Panc1 (cell line): ENCODE results near the gene TMPRSS5. TPM values are rescaled to one million over a fixed set of nuclear protein-coding genes. Genes with fewer than 3 reads are reported as not detected.

ENCODE experiments used
- ATAC-seq: fragments of 200-7000 bp; cut with Tn5 transposase; 2 replicates; pipeline ENCODE4 v1.9.1; 2020; ENCODE audit warnings: mild to moderate bottlenecking, moderate library complexity
- BruUV-seq: library from RNA; stranded (reverse); fragments of 400-500 nt; replicated peaks from 2 replicates; lab custom pipeline; 2021; lab: Mats Ljungman, UMichigan
- CTCF ChIA-PET: fragments of 300-600 bp; sonication (Branson Sonifier 250); formaldehyde crosslinking; loops from one replicate; lab custom pipeline; 2022; ENCODE audit warnings: antibody characterized with exemption; lab: Charles Lee
- POLR2A ChIA-PET: fragments of 300-600 bp; sonication (Branson Sonifier 250); formaldehyde crosslinking; loops from one replicate; lab custom pipeline; 2022; ENCODE audit warnings: antibody characterized with exemption; lab: Charles Lee
- DNase-seq: peaks from one replicate; pipeline ENCODE4 v3.0.0-alpha.2; 2010; ENCODE audit warnings: low read depth, low spot score
- H3K27ac ChIP-seq: 2 replicates; pipeline ENCODE4 v1.5.1; 2011; ENCODE audit warnings: mild to moderate bottlenecking, low read length, inconsistent platforms
- H3K27me3 ChIP-seq: fragments of 200-500 bp; sonication (Bioruptor generic); 2 replicates; pipeline ENCODE4 v1.6.0; 2014; ENCODE audit warnings: low read length, inconsistent platforms; ENCODE audit not compliant: control insufficient read depth, insufficient read depth
- H3K36me3 ChIP-seq: fragments of 200-500 bp; sonication (Bioruptor generic); 2 replicates; pipeline ENCODE4 v1.5.1; 2014; ENCODE audit warnings: inconsistent platforms, mild to moderate bottlenecking, low read length, moderate library complexity; ENCODE audit not compliant: control insufficient read depth, insufficient read depth
- H3K4me1 ChIP-seq: 2 replicates; pipeline ENCODE4 v1.5.1; 2011; ENCODE audit warnings: inconsistent platforms, mild to moderate bottlenecking, low read length, moderate library complexity; ENCODE audit not compliant: control insufficient read depth, insufficient read depth
- H3K4me3 ChIP-seq, 2 experiments: 2 replicates each; pipeline ENCODE4 v1.5.1; 2011 to 2012; ENCODE audit warnings: low read depth in 2 of 2, low read length in 2 of 2, mild to moderate bottlenecking in 2 of 2, inconsistent platforms in 1 of 2, moderate library complexity in 1 of 2
- H3K9me3 ChIP-seq: fragments of 200-500 bp; sonication (Bioruptor generic); 2 replicates; pipeline ENCODE4 v1.5.1; 2014; ENCODE audit warnings: low read depth, mild to moderate bottlenecking, inconsistent platforms, low read length, moderate library complexity; ENCODE audit not compliant: control insufficient read depth, insufficient read depth
- POLR2AphosphoS5 ChIP-seq: IDR thresholded peaks from 2 replicates; pipeline ENCODE4 v1.6.1; 2012; ENCODE audit warnings: mild to moderate bottlenecking, low read depth, low read length, moderate library complexity
- SIN3A ChIP-seq: IDR thresholded peaks from 2 replicates; pipeline ENCODE4 v1.6.1; 2012; ENCODE audit warnings: low read depth, mild to moderate bottlenecking, low read length, moderate library complexity, borderline replicate concordance; ENCODE audit not compliant: insufficient read depth
- TCF7L2 ChIP-seq: IDR thresholded peaks from 2 replicates; pipeline ENCODE4 v1.6.1; 2011; ENCODE audit warnings: mild to moderate bottlenecking, low read depth, low read length, inconsistent platforms
- in situ Hi-C: cut with HindIII; loops from 2 replicates; pipeline ENCODE4 v1.10.0; 2016; ENCODE audit warnings: low sequenced_read_pairs, low pct_unique_long_range_greater_than_20kb
- intact Hi-C: fragments of 100-400 bp; cut with micrococcal nuclease; formaldehyde crosslinking; loops from one replicate; pipeline ENCODE4 v1.10.0; 2022; ENCODE audit not compliant: unreplicated experiment
- total RNA-seq: library from RNA; stranded (reverse); gene quantifications from one replicate; pipeline ENCODE4 v1.2.1, GENCODE V29; 2021; ENCODE audit not compliant: unreplicated experiment
- TF ChIP-seq, protein P1 (sequence below), 2 experiments: IDR thresholded peaks; 2 replicates each; pipeline ENCODE4 v1.6.1; 2011 to 2012; ENCODE audit warnings: low read depth in 2 of 2, control low read depth in 1 of 2, low read length in 1 of 2, mild to moderate bottlenecking in 1 of 2, moderate library complexity in 1 of 2; ENCODE audit not compliant: insufficient read depth in 1 of 2
- TF ChIP-seq, protein P2 (sequence below): fragments of 450-650 bp; IDR thresholded peaks from 2 replicates; pipeline ENCODE4 v1.5.1; 2017; ENCODE audit warnings: mild to moderate bottlenecking

TMPRSS5 gene
- total RNA-seq, 1 experiment from 2014 or later = 0.85 TPM

DNA sequence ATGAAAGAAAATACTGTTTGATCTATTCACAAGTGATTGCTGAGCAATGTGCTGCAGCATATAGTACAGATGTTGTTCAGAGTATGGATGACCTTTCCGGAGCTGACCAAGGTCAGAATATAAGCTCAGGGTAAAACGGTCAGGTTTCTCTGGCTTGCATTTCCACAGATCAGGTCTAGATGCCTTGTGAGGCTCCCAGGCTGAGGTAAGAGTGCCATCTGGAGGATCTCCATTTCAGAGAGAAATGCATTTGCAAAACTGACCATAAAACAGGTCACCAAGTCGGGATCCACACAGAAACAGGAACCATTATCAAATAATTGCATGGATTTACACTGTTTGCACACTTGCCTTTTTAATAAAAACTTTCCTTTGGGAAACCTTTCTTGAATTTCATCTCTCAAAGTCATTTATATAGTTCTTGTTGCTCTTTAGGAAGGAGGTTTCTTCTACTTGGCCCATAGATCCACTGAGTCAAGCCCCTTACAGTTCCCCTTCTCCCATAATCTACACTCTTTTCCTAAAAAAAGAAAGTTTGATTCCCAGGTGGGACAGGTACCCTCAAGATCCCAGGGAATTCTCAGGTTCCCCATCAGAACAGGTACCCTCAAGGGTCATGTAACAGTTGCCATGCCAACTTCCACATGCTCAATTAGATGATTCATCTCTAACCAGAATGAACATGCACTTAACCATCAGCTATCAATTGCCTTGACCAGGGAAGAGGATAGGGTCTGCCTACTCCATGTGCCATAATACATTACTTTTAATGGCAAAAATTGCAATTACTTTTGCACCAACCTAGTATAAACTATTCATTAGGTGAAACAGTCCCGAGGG lies 25.0 kb upstream of the TMPRSS5 start:
- ATAC-seq (peak; percentile 91), DNase-seq (peak; percentile 20)
- ChIA-PET CTCF (interaction anchor here (1.1 kb wide), 1 partner anchor 89 kb away, joined by 4 read pairs; no protein-coding TSS in a partner anchor), POLR2A (interaction anchor here (0.6 kb wide), 1 partner anchor 336 kb away, joined by 3 read pairs; no protein-coding TSS in a partner anchor)
- Histone ChIP-seq H3K4me1 (peaks cover 6% of the 10 kb centered on the region; the same call in 1 of the 2 replicates), H3K9me3 (no peaks in the 10 kb centered on the region), H3K36me3 (peaks cover 13% of the 10 kb centered on the region; the same call in 1 of the 2 replicates), H3K27ac (peak overlapping the region; percentile 65; the same call in 1 of the 2 replicates), H3K27me3 (no peaks in the 10 kb centered on the region), H3K4me3 (no peak overlapping the region)
- in situ Hi-C loops (no loop called here), intact Hi-C loops (loop anchor here (1.0 to 5.0 kb wide), 2 partner anchors 199 to 426 kb away; no protein-coding TSS in a partner anchor)
- TF ChIP-seq, protein P1, sequence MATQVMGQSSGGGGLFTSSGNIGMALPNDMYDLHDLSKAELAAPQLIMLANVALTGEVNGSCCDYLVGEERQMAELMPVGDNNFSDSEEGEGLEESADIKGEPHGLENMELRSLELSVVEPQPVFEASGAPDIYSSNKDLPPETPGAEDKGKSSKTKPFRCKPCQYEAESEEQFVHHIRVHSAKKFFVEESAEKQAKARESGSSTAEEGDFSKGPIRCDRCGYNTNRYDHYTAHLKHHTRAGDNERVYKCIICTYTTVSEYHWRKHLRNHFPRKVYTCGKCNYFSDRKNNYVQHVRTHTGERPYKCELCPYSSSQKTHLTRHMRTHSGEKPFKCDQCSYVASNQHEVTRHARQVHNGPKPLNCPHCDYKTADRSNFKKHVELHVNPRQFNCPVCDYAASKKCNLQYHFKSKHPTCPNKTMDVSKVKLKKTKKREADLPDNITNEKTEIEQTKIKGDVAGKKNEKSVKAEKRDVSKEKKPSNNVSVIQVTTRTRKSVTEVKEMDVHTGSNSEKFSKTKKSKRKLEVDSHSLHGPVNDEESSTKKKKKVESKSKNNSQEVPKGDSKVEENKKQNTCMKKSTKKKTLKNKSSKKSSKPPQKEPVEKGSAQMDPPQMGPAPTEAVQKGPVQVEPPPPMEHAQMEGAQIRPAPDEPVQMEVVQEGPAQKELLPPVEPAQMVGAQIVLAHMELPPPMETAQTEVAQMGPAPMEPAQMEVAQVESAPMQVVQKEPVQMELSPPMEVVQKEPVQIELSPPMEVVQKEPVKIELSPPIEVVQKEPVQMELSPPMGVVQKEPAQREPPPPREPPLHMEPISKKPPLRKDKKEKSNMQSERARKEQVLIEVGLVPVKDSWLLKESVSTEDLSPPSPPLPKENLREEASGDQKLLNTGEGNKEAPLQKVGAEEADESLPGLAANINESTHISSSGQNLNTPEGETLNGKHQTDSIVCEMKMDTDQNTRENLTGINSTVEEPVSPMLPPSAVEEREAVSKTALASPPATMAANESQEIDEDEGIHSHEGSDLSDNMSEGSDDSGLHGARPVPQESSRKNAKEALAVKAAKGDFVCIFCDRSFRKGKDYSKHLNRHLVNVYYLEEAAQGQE (IDR thresholded peaks at IDR 0.05; ENCODE audit: insufficient read depth in 1 of 2, low read depth in 2 of 2, low read length in 1 of 2) = no peak
- TF ChIP-seq POLR2AphosphoS5 = no peak
- TF ChIP-seq SIN3A = no peak
- TF ChIP-seq, protein P2, sequence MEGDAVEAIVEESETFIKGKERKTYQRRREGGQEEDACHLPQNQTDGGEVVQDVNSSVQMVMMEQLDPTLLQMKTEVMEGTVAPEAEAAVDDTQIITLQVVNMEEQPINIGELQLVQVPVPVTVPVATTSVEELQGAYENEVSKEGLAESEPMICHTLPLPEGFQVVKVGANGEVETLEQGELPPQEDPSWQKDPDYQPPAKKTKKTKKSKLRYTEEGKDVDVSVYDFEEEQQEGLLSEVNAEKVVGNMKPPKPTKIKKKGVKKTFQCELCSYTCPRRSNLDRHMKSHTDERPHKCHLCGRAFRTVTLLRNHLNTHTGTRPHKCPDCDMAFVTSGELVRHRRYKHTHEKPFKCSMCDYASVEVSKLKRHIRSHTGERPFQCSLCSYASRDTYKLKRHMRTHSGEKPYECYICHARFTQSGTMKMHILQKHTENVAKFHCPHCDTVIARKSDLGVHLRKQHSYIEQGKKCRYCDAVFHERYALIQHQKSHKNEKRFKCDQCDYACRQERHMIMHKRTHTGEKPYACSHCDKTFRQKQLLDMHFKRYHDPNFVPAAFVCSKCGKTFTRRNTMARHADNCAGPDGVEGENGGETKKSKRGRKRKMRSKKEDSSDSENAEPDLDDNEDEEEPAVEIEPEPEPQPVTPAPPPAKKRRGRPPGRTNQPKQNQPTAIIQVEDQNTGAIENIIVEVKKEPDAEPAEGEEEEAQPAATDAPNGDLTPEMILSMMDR = peak; percentile 81
- no peak for TF ChIP-seq TCF7L2
- BruUV-seq = no TSS peak

DNA sequence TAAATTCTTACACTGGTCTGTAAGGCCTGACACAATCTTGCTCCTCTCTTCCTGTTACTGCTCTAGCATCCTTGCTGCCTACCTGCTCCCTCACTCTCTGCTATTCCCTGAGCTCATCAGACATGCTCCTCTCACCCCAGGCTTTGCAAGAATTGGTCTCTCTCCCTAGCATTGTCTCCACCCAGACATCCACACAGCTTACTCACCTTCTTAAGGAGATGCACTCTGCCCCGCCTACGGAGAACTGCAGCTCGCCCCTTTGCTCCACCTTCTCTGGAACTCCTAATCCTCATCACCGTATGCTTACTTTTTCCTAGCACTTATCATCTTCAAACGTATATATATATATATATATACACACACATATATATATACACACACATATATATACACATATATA lies 23.3 kb upstream of the TMPRSS5 start:
- ChIA-PET POLR2A (no interaction called here), CTCF (interaction anchor here (0.6 to 1.1 kb wide), 2 partner anchors 197 to 424 kb away, joined by 3 read pairs; no protein-coding TSS in a partner anchor)
- Histone ChIP-seq H3K4me1 (peaks cover 6% of the 10 kb centered on the region; the same call in 1 of the 2 replicates), H3K27me3 (no peaks in the 10 kb centered on the region), H3K36me3 (0 out of 2 replicates have a peak, but pooled peaks cover 8% of the 10 kb centered on the region), H3K27ac (peak overlapping the region; percentile 74; the same call in 1 of the 2 replicates), H3K9me3 (no peaks in the 10 kb centered on the region), H3K4me3 (no peak overlapping the region)
- TF ChIP-seq SIN3A (no peak), POLR2AphosphoS5 (no peak), TCF7L2 (no peak)
- TF ChIP-seq, protein P2 = no peak
- TF ChIP-seq, protein P1 (IDR thresholded peaks at IDR 0.05; ENCODE audit: insufficient read depth in 1 of 2, low read depth in 2 of 2, low read length in 1 of 2) = no peak
- in situ Hi-C loops (no loop called here), intact Hi-C loops (no loop called here)
- ATAC-seq (no peak), DNase-seq (no peak)
- no TSS peak for BruUV-seq
